Trophoblast cell (in vitro differentiated cells and primary cell): ENCODE results near the gene PRDX3.

Source experiments
- DNase-seq, 2 donors: peaks; one replicate each; pipeline ENCODE4 v3.0.0-alpha.2; 2016
- H2AFZ ChIP-seq: 2 replicates; pipeline ENCODE4 v1.6.1; 2013; ENCODE audit warnings: low read length, moderate library complexity, mild to moderate bottlenecking; ENCODE audit not compliant: insufficient read depth, poor library complexity
- H2AK5ac ChIP-seq: 2 replicates; pipeline ENCODE4 v1.6.1; 2013; ENCODE audit warnings: mild to moderate bottlenecking, low read length
- H2BK120ac ChIP-seq: 2 replicates; pipeline ENCODE4 v1.6.1; 2013; ENCODE audit warnings: low read length, mild to moderate bottlenecking, moderate library complexity; ENCODE audit not compliant: insufficient read depth, poor library complexity
- H2BK12ac ChIP-seq: 2 replicates; pipeline ENCODE4 v1.6.1; 2013; ENCODE audit warnings: mild to moderate bottlenecking, low read length, moderate library complexity
- H2BK5ac ChIP-seq: 2 replicates; pipeline ENCODE4 v1.6.1; 2013; ENCODE audit warnings: low read length, low read depth, moderate library complexity, mild to moderate bottlenecking; ENCODE audit not compliant: poor library complexity
- H3K14ac ChIP-seq: 2 replicates; pipeline ENCODE4 v1.6.1; 2013; ENCODE audit warnings: mild to moderate bottlenecking, low read length
- H3K18ac ChIP-seq: 2 replicates; pipeline ENCODE4 v1.6.1; 2013; ENCODE audit warnings: mild to moderate bottlenecking, low read length
- H3K23ac ChIP-seq: 2 replicates; pipeline ENCODE4 v1.6.1; 2013; ENCODE audit warnings: low read length
- H3K27ac ChIP-seq: 2 replicates; pipeline ENCODE4 v1.5.1; 2013; ENCODE audit warnings: low read depth, mild to moderate bottlenecking, inconsistent platforms, low read length, moderate library complexity
- H3K27me3 ChIP-seq: 2 replicates; pipeline ENCODE4 v1.6.1; 2013; ENCODE audit warnings: inconsistent platforms, mild to moderate bottlenecking, low read length, moderate library complexity; ENCODE audit not compliant: insufficient read depth
- H3K36me3 ChIP-seq, 2 experiments: 1 replicate in 1 of 2; 2 replicates in 1 of 2; pipeline ENCODE4 v1.6.1; 2013; ENCODE audit warnings: low read length in 2 of 2, mild to moderate bottlenecking in 2 of 2, moderate library complexity in 1 of 2; ENCODE audit not compliant: insufficient read depth in 2 of 2, control insufficient read depth in 1 of 2
- H3K4ac ChIP-seq: 2 replicates; pipeline ENCODE4 v1.6.1; 2013; ENCODE audit warnings: low read depth, mild to moderate bottlenecking, low read length, moderate library complexity
- H3K4me1 ChIP-seq, 2 experiments: 1 replicate in 1 of 2; 2 replicates in 1 of 2; pipeline ENCODE4 v1.6.1; 2013; ENCODE audit warnings: low read length in 2 of 2, mild to moderate bottlenecking in 2 of 2, moderate library complexity in 1 of 2; ENCODE audit not compliant: insufficient read depth in 2 of 2, control insufficient read depth in 1 of 2
- H3K4me2 ChIP-seq: 2 replicates; pipeline ENCODE4 v1.6.1; 2013; ENCODE audit warnings: inconsistent platforms, mild to moderate bottlenecking, low read length, moderate library complexity
- H3K4me3 ChIP-seq: 2 replicates; pipeline ENCODE4 v1.5.1; 2013; ENCODE audit warnings: mild to moderate bottlenecking, low read depth, low read length, inconsistent platforms
- H3K79me1 ChIP-seq: one replicate; pipeline ENCODE4 v1.6.1; 2013; ENCODE audit warnings: low read length
- H3K79me2 ChIP-seq: 2 replicates; pipeline ENCODE4 v1.6.1; 2013; ENCODE audit warnings: low read length, mild to moderate bottlenecking; ENCODE audit not compliant: control insufficient read depth, insufficient read depth, poor library complexity
- H3K9ac ChIP-seq: 2 replicates; pipeline ENCODE4 v1.6.1; 2013; ENCODE audit warnings: mild to moderate bottlenecking, low read length
- H3K9me3 ChIP-seq: 2 replicates; pipeline ENCODE4 v1.6.1; 2013; ENCODE audit warnings: low read depth, mild to moderate bottlenecking, control low read depth, inconsistent platforms, low read length; ENCODE audit not compliant: insufficient read depth
- H4K12ac ChIP-seq: 2 replicates; pipeline ENCODE4 v1.6.1; 2013; ENCODE audit warnings: low read depth, mild to moderate bottlenecking, low read length, moderate library complexity
- H4K8ac ChIP-seq: 2 replicates; pipeline ENCODE4 v1.6.1; 2013; ENCODE audit warnings: low read depth, mild to moderate bottlenecking, low read length, moderate library complexity
- H4K91ac ChIP-seq: one replicate; pipeline ENCODE4 v1.6.1; 2013; ENCODE audit warnings: low read depth, mild to moderate bottlenecking, low read length, moderate library complexity
- WGBS: extraction: QIAGEN DNeasy Blood & Tissue Kit; methylation state at CpG from one replicate; pipeline ENCODE4 v1.1.7; 2013; ENCODE audit warnings: missing lambda C conversion rate; ENCODE audit not compliant: insufficient read length, insufficient coverage; ENCODE audit errors: extremely low coverage; 5-methylcytosine and 5-hydroxymethylcytosine counted together

The PRDX3 gene

GRCh38 chr10:119211625-119212441 is 33.2 kb upstream of the PRDX3 start:
- H2AK5ac ChIP-seq = no peak overlapping the region
- no peak overlapping the region for H4K8ac ChIP-seq
- H3K4ac ChIP-seq = no peak overlapping the region
- peaks cover 2% of the 10 kb centered on the region for H3K79me2 ChIP-seq
- no peaks in the 10 kb centered on the region for H3K27me3 ChIP-seq
- no peak overlapping the region for H3K9ac ChIP-seq
- no peak overlapping the region for H4K12ac ChIP-seq
- H2BK120ac ChIP-seq = no peak overlapping the region
- H3K18ac ChIP-seq = no peak overlapping the region
- WGBS = no CpG with 5 or more reads among the region's 12 CpGs
- no peak overlapping the region for H3K14ac ChIP-seq
- no peak overlapping the region for H2AFZ ChIP-seq
- no peaks in the 10 kb centered on the region for H3K9me3 ChIP-seq
- H4K91ac ChIP-seq = no peak overlapping the region
- no peak overlapping the region for H2BK5ac ChIP-seq
- peak in 1 of 2 donors; percentile 45 for DNase-seq
- H2BK12ac ChIP-seq = no peak overlapping the region
- H3K36me3 ChIP-seq = no peaks in the 10 kb centered on the region
- peaks cover 4% of the 10 kb centered on the region for H3K79me1 ChIP-seq
- H3K4me3 ChIP-seq = no peak overlapping the region
- H3K23ac ChIP-seq = no peak overlapping the region
- peaks cover 8 to 9% of the 10 kb centered on the region in 2 experiments for H3K4me1 ChIP-seq
- no peak overlapping the region for H3K4me2 ChIP-seq
- H3K27ac ChIP-seq = no peak overlapping the region

- H3K14ac ChIP-seq = no peak overlapping the region
- H2BK5ac ChIP-seq = no peak overlapping the region
- H4K91ac ChIP-seq = no peak overlapping the region
- no peak overlapping the region for H3K4me2 ChIP-seq
- H3K36me3 ChIP-seq = no peaks in the 10 kb centered on the region
- H3K4me3 ChIP-seq = no peak overlapping the region
- no peak overlapping the region for H4K8ac ChIP-seq
- H3K9me3 ChIP-seq = no peaks in the 10 kb centered on the region
- H3K27me3 ChIP-seq = no peaks in the 10 kb centered on the region
- no CpG with 5 or more reads among the region's 3 CpGs for WGBS
- H4K12ac ChIP-seq = no peak overlapping the region
- no peak overlapping the region for H3K27ac ChIP-seq
- no peak overlapping the region for H2BK12ac ChIP-seq
- H3K79me2 ChIP-seq = peaks cover 3% of the 10 kb centered on the region
- H2AFZ ChIP-seq = no peak overlapping the region
- H3K23ac ChIP-seq = no peak overlapping the region
- H2AK5ac ChIP-seq = no peak overlapping the region
- H2BK120ac ChIP-seq = no peak overlapping the region
- no peak for DNase-seq
- no peak overlapping the region for H3K18ac ChIP-seq
- peaks cover 8 to 11% of the 10 kb centered on the region in 2 experiments for H3K4me1 ChIP-seq
- peaks cover 5% of the 10 kb centered on the region for H3K79me1 ChIP-seq
- no peak overlapping the region for H3K4ac ChIP-seq
- no peak overlapping the region for H3K9ac ChIP-seq
Measured at GRCh38 chr10:119211176-119211575, 32.6 kb upstream of the PRDX3 start.

GRCh38 chr10:119210633-119211032 is 32.0 kb upstream of the PRDX3 start:
- H3K4me2 ChIP-seq = no peak overlapping the region
- DNase-seq = no peak
- H4K91ac ChIP-seq = no peak overlapping the region
- H3K27me3 ChIP-seq = no peaks in the 10 kb centered on the region
- H3K79me1 ChIP-seq = peaks cover 5% of the 10 kb centered on the region
- H2BK12ac ChIP-seq = no peak overlapping the region
- H3K27ac ChIP-seq = no peak overlapping the region
- H3K36me3 ChIP-seq = no peaks in the 10 kb centered on the region
- no peak overlapping the region for H3K14ac ChIP-seq
- no peak overlapping the region for H4K12ac ChIP-seq
- no peak overlapping the region for H2AK5ac ChIP-seq
- no peak overlapping the region for H3K18ac ChIP-seq
- H3K9me3 ChIP-seq = no peaks in the 10 kb centered on the region
- no peak overlapping the region for H3K4ac ChIP-seq
- no peak overlapping the region for H4K8ac ChIP-seq
- no peak overlapping the region for H2BK5ac ChIP-seq
- H3K23ac ChIP-seq = no peak overlapping the region
- H2BK120ac ChIP-seq = no peak overlapping the region
- no peak overlapping the region for H3K9ac ChIP-seq
- no CpG with 5 or more reads among the region's 2 CpGs for WGBS
- no peak overlapping the region for H2AFZ ChIP-seq
- H3K79me2 ChIP-seq = peaks cover 3% of the 10 kb centered on the region
- no peak overlapping the region for H3K4me3 ChIP-seq
- H3K4me1 ChIP-seq = peaks cover 8 to 11% of the 10 kb centered on the region in 2 experiments

GRCh38 chr10:119209736-119210355 is 31.2 kb upstream of the PRDX3 start:
- no peak overlapping the region for H3K27ac ChIP-seq
- H3K4me3 ChIP-seq = no peak overlapping the region
- H3K36me3 ChIP-seq = no peaks in the 10 kb centered on the region
- H3K9ac ChIP-seq = no peak overlapping the region
- H2AK5ac ChIP-seq = no peak overlapping the region
- H4K8ac ChIP-seq = no peak overlapping the region
- H3K4me1 ChIP-seq = peaks cover 8 to 11% of the 10 kb centered on the region in 2 experiments
- no peak overlapping the region for H3K4me2 ChIP-seq
- H3K79me1 ChIP-seq = peaks cover 5% of the 10 kb centered on the region
- H2BK120ac ChIP-seq = no peak overlapping the region
- no peak overlapping the region for H3K23ac ChIP-seq
- H3K14ac ChIP-seq = no peak overlapping the region
- H4K12ac ChIP-seq = no peak overlapping the region
- no peak for DNase-seq
- no CpG with 5 or more reads among the region's 9 CpGs for WGBS
- H4K91ac ChIP-seq = no peak overlapping the region
- H3K79me2 ChIP-seq = peaks cover 3% of the 10 kb centered on the region
- H3K4ac ChIP-seq = no peak overlapping the region
- H2BK12ac ChIP-seq = no peak overlapping the region
- H3K9me3 ChIP-seq = no peaks in the 10 kb centered on the region
- H3K18ac ChIP-seq = no peak overlapping the region
- H2AFZ ChIP-seq = no peak overlapping the region
- H3K27me3 ChIP-seq = no peaks in the 10 kb centered on the region
- no peak overlapping the region for H2BK5ac ChIP-seq
